Raji (cell line): ENCODE results near the gene UBE2G1.

ENCODE experiments used
- POLR2A ChIP-seq: IDR thresholded peaks from 2 replicates; pipeline ENCODE4 v1.6.1; 2011; ENCODE audit warnings: low read depth, low read length, control low read depth; ENCODE audit not compliant: insufficient read depth

The UBE2G1 gene

DNA sequence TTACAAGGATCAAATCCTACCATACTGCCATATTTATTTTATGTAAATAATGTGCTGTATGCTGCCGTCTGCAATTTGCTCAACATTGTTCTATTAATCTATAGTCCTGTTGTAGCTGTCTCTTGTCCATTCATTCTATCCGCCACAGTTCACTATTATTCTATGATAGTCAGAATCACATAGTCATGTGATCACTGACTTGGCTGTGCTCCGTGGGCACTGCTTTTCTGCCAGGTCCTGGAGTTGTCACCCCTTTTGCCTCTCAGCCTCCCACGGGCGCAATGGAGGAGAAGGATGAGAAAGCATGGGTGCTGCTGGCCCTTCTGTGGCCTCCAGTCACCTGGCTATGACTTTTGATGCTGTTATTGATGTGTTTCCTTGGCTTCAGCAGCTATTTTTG lies 65.4 kb downstream of the UBE2G1 start:
- no peak for TF ChIP-seq POLR2A

DNA sequence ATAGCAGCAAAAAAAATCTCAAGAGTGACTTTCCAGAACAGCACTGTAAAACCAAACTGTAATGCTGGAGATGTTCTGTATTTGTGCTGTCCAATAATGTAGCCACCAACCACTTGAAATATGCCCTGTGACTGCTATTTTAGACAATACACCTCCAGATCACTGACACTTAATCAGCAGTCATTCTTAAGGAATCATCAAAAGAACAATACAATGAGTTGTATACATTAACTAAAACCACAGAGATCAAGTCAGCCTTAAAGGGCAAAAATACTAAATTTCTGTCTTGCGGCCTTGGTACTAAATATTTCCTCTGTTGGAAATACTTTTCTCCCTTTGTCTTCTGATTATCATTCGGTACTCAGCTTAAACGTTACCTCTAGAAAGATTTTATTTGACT lies 69.1 kb downstream of the UBE2G1 start:
- TF ChIP-seq POLR2A: no peak

- TF ChIP-seq POLR2A: no peak
These were observed 70.8 kb downstream of the UBE2G1 start for GRCh38 chr17:4295686-4296085.

DNA sequence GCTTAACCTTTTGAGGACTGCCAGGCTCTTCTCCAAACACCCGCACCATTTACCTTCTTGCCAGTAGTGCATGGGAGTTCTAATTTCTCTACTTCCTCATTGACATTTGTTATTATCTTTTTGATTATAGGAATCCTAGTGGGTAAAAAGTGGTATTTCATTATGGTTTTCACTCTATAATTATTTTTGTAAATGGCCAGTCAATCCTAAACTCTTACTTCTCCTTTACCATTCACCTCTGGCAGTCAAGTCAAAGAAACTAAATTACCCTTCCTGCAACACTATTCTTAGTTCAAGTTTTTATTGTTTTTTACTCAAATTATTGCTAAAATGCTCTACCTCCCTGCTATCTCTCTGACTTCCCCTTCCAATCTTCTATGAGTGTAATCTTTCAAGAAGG lies 72.9 kb downstream of the UBE2G1 start:
- no peak for TF ChIP-seq POLR2A

GRCh38 chr17:4287710-4288109 lies 78.8 kb downstream of the UBE2G1 start:
- TF ChIP-seq POLR2A: no peak

DNA sequence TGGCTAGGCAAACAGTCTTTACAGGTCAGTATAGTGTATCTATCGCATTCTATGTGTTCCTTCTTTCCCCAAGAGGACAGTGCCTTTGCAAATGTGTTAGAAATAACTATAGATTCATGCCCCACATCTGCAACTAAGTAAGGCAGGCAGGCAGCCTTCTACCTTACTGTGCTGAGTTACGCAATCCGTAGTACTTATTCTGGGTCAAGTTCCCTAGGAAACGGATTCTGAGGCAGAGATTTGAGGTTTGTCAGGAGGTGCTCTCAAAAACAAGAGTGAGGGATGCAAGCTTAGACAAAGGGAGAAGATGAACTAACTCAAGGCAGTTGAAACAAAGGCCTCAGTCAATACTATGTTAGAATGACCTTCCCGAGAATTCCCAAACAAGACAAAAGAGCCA lies 90.0 kb downstream of the UBE2G1 start:
- TF ChIP-seq POLR2A: no peak

DNA sequence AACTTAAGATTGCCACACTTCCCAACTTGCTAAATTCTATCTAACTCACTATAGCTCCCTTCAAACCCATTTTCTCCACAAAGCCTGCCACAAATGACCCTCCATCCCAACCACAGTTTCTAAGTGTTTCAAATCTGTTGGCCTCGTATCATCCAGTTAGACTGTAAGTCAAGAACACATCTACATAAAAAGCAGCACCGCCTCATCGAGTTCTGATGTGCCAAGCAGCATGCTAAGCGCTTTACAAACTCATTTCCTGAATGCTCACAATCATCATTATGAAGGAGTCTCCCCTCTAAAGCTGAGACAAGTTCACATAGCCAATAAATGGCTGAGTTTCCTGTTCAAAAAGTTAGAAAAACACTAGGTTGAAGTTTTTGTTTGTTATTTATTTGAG lies 93.5 kb downstream of the UBE2G1 start:
- no peak for TF ChIP-seq POLR2A

DNA sequence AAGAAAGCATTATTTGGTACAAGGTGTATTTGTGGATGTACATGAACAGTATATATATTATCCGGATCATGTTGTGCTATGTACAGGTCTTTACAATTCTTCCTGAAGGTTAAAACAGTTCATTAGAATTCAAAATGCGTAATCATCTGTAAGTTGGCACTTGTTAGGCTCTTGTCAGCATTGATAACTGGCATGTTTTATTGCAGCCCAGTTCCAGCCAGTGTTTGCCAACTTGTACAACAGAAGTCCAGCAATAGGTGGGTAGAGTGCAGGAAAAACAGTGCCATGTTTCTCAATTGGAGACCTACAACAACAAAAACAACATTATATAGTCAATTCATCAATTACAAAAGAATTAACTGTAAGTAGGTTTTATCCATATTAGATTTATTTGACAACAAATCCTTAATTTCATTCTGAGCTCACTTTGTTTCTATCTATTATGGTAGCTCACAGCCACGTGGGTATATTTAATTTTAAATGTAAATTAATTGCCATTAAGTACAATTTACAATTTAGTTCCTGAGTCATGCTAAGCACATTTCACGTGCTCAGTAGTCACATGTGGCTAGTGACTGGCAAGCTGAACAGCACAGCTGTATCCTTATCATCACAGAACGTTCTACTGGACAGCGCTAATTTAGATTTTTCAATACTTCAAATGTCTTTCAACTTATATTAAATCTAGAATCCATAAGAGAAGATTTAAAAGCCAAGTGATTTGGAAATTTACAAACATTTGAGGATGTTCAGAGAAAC lies 94.1 kb downstream of the UBE2G1 start:
- no peak for TF ChIP-seq POLR2A

DNA sequence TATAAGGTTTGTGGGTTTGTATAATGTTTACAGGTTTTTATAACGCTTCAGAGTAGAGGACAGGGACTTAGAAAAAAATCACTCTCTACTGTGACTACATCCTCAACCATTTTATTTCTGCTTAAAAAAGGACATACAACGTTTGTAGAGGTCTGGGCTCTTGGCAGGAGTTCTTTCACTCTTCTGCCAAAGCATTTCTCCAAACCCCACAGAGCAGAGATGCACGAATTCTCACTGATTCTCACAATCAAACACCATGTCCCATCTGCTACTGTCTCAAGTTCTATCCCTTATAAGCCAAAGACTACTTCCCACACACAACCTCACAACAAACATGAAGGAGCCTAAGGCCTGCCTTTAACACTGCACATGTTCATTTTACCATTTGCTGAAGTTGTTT lies 95.7 kb downstream of the UBE2G1 start:
- TF ChIP-seq POLR2A: no peak

DNA sequence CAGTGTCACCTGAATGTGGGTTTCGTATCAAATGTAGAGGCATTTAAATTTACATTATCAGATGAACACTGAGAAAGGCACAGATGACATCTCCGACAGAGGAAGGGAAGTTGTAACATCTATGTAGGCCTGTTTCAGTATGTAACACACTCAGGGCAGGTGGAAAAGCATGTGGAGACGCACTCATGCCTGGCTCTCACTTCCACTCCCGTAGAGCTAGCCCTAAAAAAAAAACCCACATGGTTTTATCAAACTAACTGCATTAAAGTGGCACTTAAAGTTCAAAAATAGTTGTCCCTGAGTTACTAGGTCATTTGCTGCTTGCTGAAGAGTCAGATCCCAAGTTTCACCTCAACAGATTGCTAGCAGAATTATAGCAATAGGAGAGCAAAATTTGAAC lies 96.6 kb downstream of the UBE2G1 start:
- no peak for TF ChIP-seq POLR2A

GRCh38 chr17:4267402-4267801 lies 99.1 kb downstream of the UBE2G1 start:
- TF ChIP-seq POLR2A: no peak

DNA sequence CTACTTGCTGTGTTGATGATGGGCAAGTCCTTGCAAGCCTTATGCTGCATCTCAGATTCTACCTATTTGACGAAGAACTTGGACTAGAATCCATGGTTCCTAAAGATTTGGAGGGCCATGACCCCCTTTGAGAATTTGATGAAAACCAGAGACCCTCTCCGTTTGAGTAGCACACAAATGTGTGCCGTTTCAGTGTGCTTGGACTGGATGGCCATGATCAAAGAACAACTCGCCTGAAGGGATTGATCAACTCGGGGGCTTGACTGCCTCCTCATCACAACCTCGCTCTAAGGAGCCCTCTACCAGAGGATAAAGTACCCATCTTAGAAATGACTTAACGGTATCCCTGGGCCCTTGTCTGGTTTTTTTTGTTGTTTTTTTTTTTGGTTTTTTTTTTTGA lies 99.9 kb downstream of the UBE2G1 start:
- no peak for TF ChIP-seq POLR2A

DNA sequence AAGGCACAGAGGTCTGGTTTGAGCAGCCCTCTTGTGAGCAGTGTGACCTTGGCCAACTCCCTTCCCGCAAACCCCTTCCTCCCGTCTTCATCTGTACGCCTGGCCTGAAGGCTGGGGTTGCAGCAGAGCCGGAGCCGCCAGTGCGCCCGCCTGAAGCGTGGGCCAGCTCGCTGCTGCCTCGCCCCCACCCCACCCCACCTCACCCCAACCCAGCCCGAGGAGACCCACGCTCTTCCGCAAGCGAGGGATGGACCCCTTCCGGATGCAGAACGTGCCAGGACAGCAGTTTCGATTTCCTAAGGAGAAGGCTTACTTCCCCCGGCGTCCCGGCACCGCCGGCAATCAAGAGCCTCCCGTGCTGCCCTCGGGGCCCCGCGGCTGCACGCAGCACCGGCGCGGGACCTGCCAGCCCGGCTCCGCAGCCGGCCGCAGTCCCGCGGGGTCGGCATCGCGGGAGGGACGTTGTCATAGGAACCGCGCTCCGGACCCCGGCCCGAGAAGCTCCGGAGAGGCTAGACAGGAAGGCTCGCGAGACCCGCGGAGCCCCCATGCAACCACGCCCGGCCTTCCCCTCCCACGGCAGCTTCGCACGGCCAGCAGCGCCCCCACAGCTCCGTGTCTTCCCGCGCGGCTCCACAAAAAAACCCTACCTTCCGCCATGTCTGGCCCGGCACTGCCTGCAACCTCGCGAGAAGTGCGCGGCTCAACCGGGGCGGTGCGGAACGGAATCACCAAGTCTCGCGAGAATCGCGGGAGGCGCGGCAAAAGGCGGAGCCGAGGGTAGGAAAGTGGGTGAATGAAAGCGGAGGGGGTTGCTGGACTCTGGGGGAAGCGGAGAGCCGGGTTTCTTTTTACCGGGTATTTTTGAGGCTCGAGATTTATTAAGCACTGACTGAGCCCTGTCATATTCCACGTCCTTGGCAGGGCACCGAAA lies 102.9 kb downstream of the UBE2G1 start, which contains the start of gene ANKFY1:
ANKFY1 (minus strand) TSS at position 698 of the 934 bp plus-strand sequence; CDS start at position 660, 38 bp downstream.
- peak; percentile 79 for TF ChIP-seq POLR2A

DNA sequence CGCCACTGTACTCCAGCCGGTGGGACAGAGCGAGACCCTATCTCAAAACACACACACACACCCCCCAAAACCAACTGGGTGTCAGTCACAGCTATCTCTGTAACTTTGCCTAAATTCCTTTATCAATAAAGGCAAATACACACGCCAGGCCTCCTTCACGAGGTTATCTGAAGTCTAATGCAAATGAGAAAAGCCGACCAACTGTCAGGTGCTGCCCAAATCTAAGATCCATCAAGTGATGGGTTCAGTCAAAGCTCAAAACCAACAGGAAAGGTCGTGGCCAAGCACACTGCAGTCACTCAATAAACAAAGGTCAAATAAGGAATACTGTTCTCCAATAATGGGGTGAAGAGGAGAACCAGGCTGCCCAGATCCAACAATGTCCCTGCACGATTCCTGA lies 103.8 kb downstream of the UBE2G1 start:
- TF ChIP-seq POLR2A: no peak

GRCh38 chr17:4261452-4261851 lies 105.0 kb downstream of the UBE2G1 start:
- no peak for TF ChIP-seq POLR2A

- TF ChIP-seq POLR2A: no peak
These were observed 107.6 kb downstream of the UBE2G1 start for GRCh38 chr17:4258867-4259266.
